WTC11 (cell line): Measurements from ENCODE around the gene KSR2. TPM values are rescaled to one million over a fixed set of nuclear protein-coding genes. Genes with fewer than 3 reads are reported as not detected.

Source experiments
- ATAC-seq: fragments of 200-7000 bp; cut with Tn5 transposase; 2 replicates; pipeline ENCODE4 v1.10.0; 2021; ENCODE audit warnings: mild to moderate bottlenecking, moderate library complexity
- CTCF ChIA-PET: fragments of 300-600 bp; sonication (Branson Sonifier 250); formaldehyde crosslinking; loops from one replicate; lab custom pipeline; 2021; ENCODE audit warnings: antibody characterized with exemption; lab: Charles Lee
- POLR2A ChIA-PET: fragments of 350-600 bp; sonication (Branson Sonifier 250); formaldehyde crosslinking; loops from one replicate; lab custom pipeline; 2021; ENCODE audit warnings: antibody characterized with exemption; lab: Charles Lee
- DNase-seq: peaks from one replicate; pipeline ENCODE4 v3.0.0; 2021; ENCODE audit warnings: low spot score
- H3K27ac Mint-ChIP-seq: 2 replicates; pipeline ENCODE4 v1.8.0; 2021; ENCODE audit warnings: mixed read lengths
- H3K27me3 Mint-ChIP-seq: 2 replicates; pipeline ENCODE4 v1.8.0; 2021; ENCODE audit warnings: low read depth, mild to moderate bottlenecking, moderate library complexity, mixed read lengths
- H3K36me3 Mint-ChIP-seq: 2 replicates; pipeline ENCODE4 v1.8.0; 2021; ENCODE audit warnings: mixed read lengths
- H3K4me1 Mint-ChIP-seq: 2 replicates; pipeline ENCODE4 v1.8.0; 2022; ENCODE audit warnings: mixed read lengths
- H3K4me3 Mint-ChIP-seq: 2 replicates; pipeline ENCODE4 v1.8.0; 2021; ENCODE audit warnings: mild to moderate bottlenecking, moderate library complexity, mixed read lengths
- H3K9me3 Mint-ChIP-seq: 2 replicates; pipeline ENCODE4 v1.8.0; 2021; ENCODE audit warnings: mixed read lengths
- ARID4B ChIP-seq: sonication (generic); formaldehyde crosslinking; IDR thresholded peaks from 2 replicates; pipeline ENCODE4 v1.8.0; 2023; ENCODE audit warnings: missing genetic modification reagents, mild to moderate bottlenecking, borderline replicate concordance
- CREM ChIP-seq: sonication (generic); formaldehyde crosslinking; IDR thresholded peaks from 2 replicates; pipeline ENCODE4 v1.8.1; 2022; ENCODE audit warnings: mild to moderate bottlenecking, missing genetic modification reagents, moderate library complexity
- CTCF ChIP-seq: fragments of 200-600 bp; IDR thresholded peaks from 2 replicates; pipeline ENCODE4 v1.8.0; 2022; ENCODE audit warnings: antibody characterized with exemption
- IRF1 ChIP-seq: sonication (generic); formaldehyde crosslinking; IDR thresholded peaks from 2 replicates; pipeline ENCODE4 v1.8.0; 2023; ENCODE audit warnings: missing genetic modification reagents
- IRF2 ChIP-seq: sonication (generic); formaldehyde crosslinking; IDR thresholded peaks from 2 replicates; pipeline ENCODE4 v1.8.0; 2022; ENCODE audit warnings: low read depth, missing genetic modification reagents, borderline replicate concordance
- NFATC4 ChIP-seq: fragments of 250-450 bp; sonication (Bioruptor Pico); IDR thresholded peaks from 2 replicates; pipeline ENCODE4 v1.9.0; 2021; ENCODE audit warnings: mild to moderate bottlenecking
- SMAD3 ChIP-seq: sonication (generic); formaldehyde crosslinking; IDR thresholded peaks from 2 replicates; pipeline ENCODE4 v1.8.0; 2022; ENCODE audit warnings: missing genetic modification reagents, mild to moderate bottlenecking, borderline replicate concordance
- TP53 ChIP-seq: sonication (generic); formaldehyde crosslinking; IDR thresholded peaks from 2 replicates; pipeline ENCODE4 v1.8.1; 2023; ENCODE audit warnings: mild to moderate bottlenecking, missing genetic modification reagents
- ZNF219 ChIP-seq: sonication (generic); formaldehyde crosslinking; IDR thresholded peaks from 2 replicates; pipeline ENCODE4 v1.8.0; 2023; ENCODE audit warnings: missing genetic modification reagents, mild to moderate bottlenecking, borderline replicate concordance
- ZNF263 ChIP-seq: sonication (generic); formaldehyde crosslinking; IDR thresholded peaks from 2 replicates; pipeline ENCODE4 v1.8.1; 2022; ENCODE audit warnings: low read depth, mild to moderate bottlenecking, moderate library complexity, missing genetic modification reagents
- ZNF532 ChIP-seq: fragments of 250-450 bp; sonication (Bioruptor Pico); IDR thresholded peaks from 2 replicates; pipeline ENCODE4 v1.9.0; 2021; ENCODE audit warnings: mild to moderate bottlenecking, borderline replicate concordance
- total RNA-seq: library from RNA; stranded (reverse); gene quantifications from 3 replicates; pipeline ENCODE4 v1.2.3, GENCODE V29; 2021
- TF ChIP-seq, protein P1 (sequence below): fragments of 250-450 bp; sonication (Bioruptor Pico); IDR thresholded peaks from 2 replicates; pipeline ENCODE4 v1.8.0; 2021; ENCODE audit warnings: mild to moderate bottlenecking
- TF ChIP-seq, protein P2 (sequence below): sonication (generic); formaldehyde crosslinking; IDR thresholded peaks from 2 replicates; pipeline ENCODE4 v1.8.1; 2023; ENCODE audit warnings: mild to moderate bottlenecking, missing genetic modification reagents, borderline replicate concordance

KSR2 gene
- total RNA-seq, 1 experiment from 2014 or later = 2.4 TPM

DNA sequence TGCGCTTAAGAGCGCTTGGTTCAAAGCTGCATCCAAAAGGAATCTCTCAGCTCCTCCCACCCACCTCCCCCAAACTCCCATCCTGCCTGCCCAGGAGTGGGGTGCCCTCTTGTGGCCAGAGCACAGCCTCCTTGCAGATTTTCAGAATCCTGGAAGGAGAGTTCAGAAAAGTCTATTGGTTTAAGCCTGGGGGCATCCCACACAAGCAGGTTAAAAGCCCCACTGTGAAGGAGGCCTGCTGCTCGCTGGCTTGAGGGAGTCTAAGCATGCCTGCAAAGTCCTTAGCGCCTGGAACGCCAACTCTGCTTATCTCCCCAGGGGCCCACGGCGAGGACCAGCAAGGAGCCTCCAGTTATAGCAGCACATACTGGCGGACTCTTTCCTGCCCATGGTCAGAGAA, 297.1 kb downstream of the KSR2 start:
- CTCF ChIA-PET = interaction anchor here (0.6 to 2.9 kb wide), 48 partner anchors 9 to 1125 kb away, joined by 3 to 46 read pairs (median 4); no protein-coding TSS in a partner anchor
- H3K9me3 Mint-ChIP-seq = peaks cover 5% of the 10 kb centered on the region; the same call in 1 of the 2 replicates
- ATAC-seq = peak; percentile 92

DNA sequence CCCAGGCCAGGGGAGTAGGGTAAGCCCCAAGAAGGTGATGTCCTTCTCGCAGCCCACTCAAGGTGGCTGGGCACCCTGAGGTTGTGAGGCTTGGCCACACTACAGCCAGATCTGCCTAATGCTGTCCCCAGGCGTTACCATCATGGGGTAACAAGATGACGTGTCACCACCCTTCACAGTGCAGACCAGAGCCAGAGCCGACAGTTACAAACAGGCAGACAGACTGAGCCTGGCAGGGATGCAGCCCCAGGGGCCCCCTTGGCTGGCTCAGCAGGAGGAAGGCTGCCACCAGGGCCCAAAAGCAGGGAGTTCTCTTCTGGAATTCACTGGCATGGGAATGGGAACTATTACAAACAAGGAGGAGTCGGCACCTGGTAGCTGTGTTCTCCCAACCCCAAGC, 304.6 kb downstream of the KSR2 start:
- DNase-seq = no peak
- no peak for TF ChIP-seq SMAD3
- TF ChIP-seq, protein P1, sequence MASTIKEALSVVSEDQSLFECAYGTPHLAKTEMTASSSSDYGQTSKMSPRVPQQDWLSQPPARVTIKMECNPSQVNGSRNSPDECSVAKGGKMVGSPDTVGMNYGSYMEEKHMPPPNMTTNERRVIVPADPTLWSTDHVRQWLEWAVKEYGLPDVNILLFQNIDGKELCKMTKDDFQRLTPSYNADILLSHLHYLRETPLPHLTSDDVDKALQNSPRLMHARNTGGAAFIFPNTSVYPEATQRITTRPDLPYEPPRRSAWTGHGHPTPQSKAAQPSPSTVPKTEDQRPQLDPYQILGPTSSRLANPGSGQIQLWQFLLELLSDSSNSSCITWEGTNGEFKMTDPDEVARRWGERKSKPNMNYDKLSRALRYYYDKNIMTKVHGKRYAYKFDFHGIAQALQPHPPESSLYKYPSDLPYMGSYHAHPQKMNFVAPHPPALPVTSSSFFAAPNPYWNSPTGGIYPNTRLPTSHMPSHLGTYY (CRISPR knock-in tag) = no peak
- TF ChIP-seq ZNF219 (CRISPR knock-in tag) = no peak
- TF ChIP-seq IRF2 (CRISPR knock-in tag) = no peak
- TF ChIP-seq IRF1 = no peak
- ATAC-seq = no peak
- no peak overlapping the region for H3K27ac Mint-ChIP-seq
- H3K9me3 Mint-ChIP-seq = no peaks in the 10 kb centered on the region
- no peaks in the 10 kb centered on the region for H3K4me1 Mint-ChIP-seq
- H3K27me3 Mint-ChIP-seq = no peaks in the 10 kb centered on the region
- CTCF ChIA-PET = interaction anchor here (1.2 to 1.9 kb wide), 3 partner anchors 173 to 297 kb away, joined by 4 to 5 read pairs (median 4); no protein-coding TSS in a partner anchor
- POLR2A ChIA-PET = no interaction called here
- no peak overlapping the region for H3K4me3 Mint-ChIP-seq
- H3K36me3 Mint-ChIP-seq = no peaks in the 10 kb centered on the region

More for the DNA sequence above, 297.1 kb downstream of the KSR2 start:
- Mint-ChIP-seq H3K4me1 (peaks cover 8% of the 10 kb centered on the region), H3K4me3 (no peak overlapping the region), H3K27ac (0 out of 2 replicates have a peak overlapping the region, but pooled peaks have one; percentile 32)
- peak; percentile 91 for DNase-seq
- TF ChIP-seq ZNF263 (CRISPR knock-in tag) (no peak), CREM (CRISPR knock-in tag) (no peak), NFATC4 (CRISPR knock-in tag) (no peak), CTCF (peak; percentile 53), TP53 (CRISPR knock-in tag) (no peak)
- TF ChIP-seq, protein P2, sequence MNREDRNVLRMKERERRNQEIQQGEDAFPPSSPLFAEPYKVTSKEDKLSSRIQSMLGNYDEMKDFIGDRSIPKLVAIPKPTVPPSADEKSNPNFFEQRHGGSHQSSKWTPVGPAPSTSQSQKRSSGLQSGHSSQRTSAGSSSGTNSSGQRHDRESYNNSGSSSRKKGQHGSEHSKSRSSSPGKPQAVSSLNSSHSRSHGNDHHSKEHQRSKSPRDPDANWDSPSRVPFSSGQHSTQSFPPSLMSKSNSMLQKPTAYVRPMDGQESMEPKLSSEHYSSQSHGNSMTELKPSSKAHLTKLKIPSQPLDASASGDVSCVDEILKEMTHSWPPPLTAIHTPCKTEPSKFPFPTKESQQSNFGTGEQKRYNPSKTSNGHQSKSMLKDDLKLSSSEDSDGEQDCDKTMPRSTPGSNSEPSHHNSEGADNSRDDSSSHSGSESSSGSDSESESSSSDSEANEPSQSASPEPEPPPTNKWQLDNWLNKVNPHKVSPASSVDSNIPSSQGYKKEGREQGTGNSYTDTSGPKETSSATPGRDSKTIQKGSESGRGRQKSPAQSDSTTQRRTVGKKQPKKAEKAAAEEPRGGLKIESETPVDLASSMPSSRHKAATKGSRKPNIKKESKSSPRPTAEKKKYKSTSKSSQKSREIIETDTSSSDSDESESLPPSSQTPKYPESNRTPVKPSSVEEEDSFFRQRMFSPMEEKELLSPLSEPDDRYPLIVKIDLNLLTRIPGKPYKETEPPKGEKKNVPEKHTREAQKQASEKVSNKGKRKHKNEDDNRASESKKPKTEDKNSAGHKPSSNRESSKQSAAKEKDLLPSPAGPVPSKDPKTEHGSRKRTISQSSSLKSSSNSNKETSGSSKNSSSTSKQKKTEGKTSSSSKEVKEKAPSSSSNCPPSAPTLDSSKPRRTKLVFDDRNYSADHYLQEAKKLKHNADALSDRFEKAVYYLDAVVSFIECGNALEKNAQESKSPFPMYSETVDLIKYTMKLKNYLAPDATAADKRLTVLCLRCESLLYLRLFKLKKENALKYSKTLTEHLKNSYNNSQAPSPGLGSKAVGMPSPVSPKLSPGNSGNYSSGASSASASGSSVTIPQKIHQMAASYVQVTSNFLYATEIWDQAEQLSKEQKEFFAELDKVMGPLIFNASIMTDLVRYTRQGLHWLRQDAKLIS (CRISPR knock-in tag) = 0 out of 2 replicates have a peak, but pooled peaks have one; percentile 21
- TF ChIP-seq, all 79 proteins: peak for 2
- POLR2A ChIA-PET = no interaction called here
- H3K27me3 Mint-ChIP-seq = no peaks in the 10 kb centered on the region; the same call in 1 of the 2 replicates
- no peaks in the 10 kb centered on the region for H3K36me3 Mint-ChIP-seq

- ChIA-PET CTCF (interaction anchor here (0.9 to 1.9 kb wide), 3 partner anchors 9 to 427 kb away, joined by 3 to 15 read pairs (median 5); no protein-coding TSS in a partner anchor), POLR2A (no interaction called here)
- ATAC-seq = no peak
- no peaks in the 10 kb centered on the region for H3K36me3 Mint-ChIP-seq
- DNase-seq = no peak
- H3K27ac Mint-ChIP-seq = no peak overlapping the region
- no peaks in the 10 kb centered on the region for H3K27me3 Mint-ChIP-seq
- H3K4me3 Mint-ChIP-seq = no peak overlapping the region
- H3K9me3 Mint-ChIP-seq = no peaks in the 10 kb centered on the region
- no peaks in the 10 kb centered on the region for H3K4me1 Mint-ChIP-seq
- TF ChIP-seq ARID4B = no peak
- TF ChIP-seq ZNF532 (CRISPR knock-in tag) = no peak
Measured at GRCh38 chr12:117662620-117663395, 306.0 kb downstream of the KSR2 start.
